ENCODE data around the gene AFF2. TPM values are rescaled to one million over a fixed set of nuclear protein-coding genes. Genes with fewer than 3 reads are reported as not detected.

The AFF2 gene
- total and polyA plus RNA-seq, 7 donors: 0.01 to 0.32 (median 0.11) TPM; not detected in 1

GRCh38 chrX:148634591-148634990 lies 134.2 kb downstream of the AFF2 start:
- Histone ChIP-seq H3K4me1 (no peaks in the 10 kb centered on the region), H3K27me3 (ENCODE audit: insufficient read depth in 3 of 3, low read length in 2 of 3) (no peaks in the 10 kb centered on the region), H3K4me3 (no peak overlapping the region), H3K27ac (no peak overlapping the region), H3K36me3 (ENCODE audit: insufficient read depth in 1 of 2, low read depth in 1 of 2) (no peaks in the 10 kb centered on the region), H3K9me3 (no peaks in the 10 kb centered on the region)
- intact Hi-C loops (cut with DNase I): no loop called here
- ATAC-seq: no peak
- DNase-seq: no peak
- 91 to 96% (median 95%) methylated on average over 1 of the region's 1 CpG for WGBS, 3 donors
- TF ChIP-seq CTCF (IDR thresholded peaks at IDR 0.05): no peak

- Histone ChIP-seq H3K4me3 (no peak overlapping the region), H3K27me3 (ENCODE audit: insufficient read depth in 3 of 3, low read length in 2 of 3) (no peaks in the 10 kb centered on the region), H3K4me1 (no peaks in the 10 kb centered on the region), H3K27ac (no peak overlapping the region), H3K36me3 (ENCODE audit: insufficient read depth in 1 of 2, low read depth in 1 of 2) (no peaks in the 10 kb centered on the region), H3K9me3 (no peaks in the 10 kb centered on the region)
- TF ChIP-seq CTCF (IDR thresholded peaks at IDR 0.05): no peak
- DNase-seq (no peak), ATAC-seq (no peak)
- intact Hi-C loops (cut with DNase I): no loop called here
- 51 to 83% (median 80%) methylated on average over 3 of the region's 3 CpGs for WGBS, 3 donors
Observed at GRCh38 chrX:148643460-148643859, 143.0 kb downstream of the AFF2 start.

- Histone ChIP-seq H3K9me3 (no peaks in the 10 kb centered on the region), H3K27ac (no peak overlapping the region), H3K4me3 (no peak overlapping the region), H3K27me3 (ENCODE audit: insufficient read depth in 3 of 3, low read length in 2 of 3) (no peaks in the 10 kb centered on the region), H3K4me1 (no peaks in the 10 kb centered on the region), H3K36me3 (ENCODE audit: insufficient read depth in 1 of 2, low read depth in 1 of 2) (no peaks in the 10 kb centered on the region)
- no peak for ATAC-seq
- WGBS, 3 donors: 81 to 89% (median 88%) methylated on average over 4 of the region's 4 CpGs
- no peak for DNase-seq
- no peak for TF ChIP-seq CTCF (IDR thresholded peaks at IDR 0.05)
- intact Hi-C loops (cut with DNase I): no loop called here
Observed at GRCh38 chrX:148647651-148648050, 147.2 kb downstream of the AFF2 start.

GRCh38 chrX:148649145-148649795 lies 148.9 kb downstream of the AFF2 start:
- Histone ChIP-seq H3K4me3 (no peak overlapping the region), H3K4me1 (no peaks in the 10 kb centered on the region), H3K36me3 (ENCODE audit: insufficient read depth in 1 of 2, low read depth in 1 of 2) (no peaks in the 10 kb centered on the region), H3K27me3 (ENCODE audit: insufficient read depth in 3 of 3, low read length in 2 of 3) (no peaks in the 10 kb centered on the region), H3K27ac (no peak overlapping the region), H3K9me3 (no peaks in the 10 kb centered on the region)
- WGBS, 3 donors: 35 to 42% (median 37%) methylated on average over 8 of the region's 8 CpGs
- ATAC-seq (no peak), DNase-seq (no peak)
- intact Hi-C loops (cut with DNase I): no loop called here
- TF ChIP-seq CTCF (IDR thresholded peaks at IDR 0.05): no peak

Measured in psoas muscle (tissue), 8 donors.